Testis (tissue), 2 donors: Measurements from ENCODE around the gene TLR1.

Experiments
- CTCF ChIP-seq, 3 experiments: fragments of 450-650 bp in 2 of 3; fragments of 200-600 bp in 1 of 3; sonication (generic) in 1 of 3; IDR thresholded peaks; one replicate each; pipeline ENCODE4 v1.5.1; 2016 to 2019; ENCODE audit warnings: antibody characterized with exemption in 3 of 3, mild to moderate bottlenecking in 2 of 3, moderate library complexity in 1 of 3
- POLR2A ChIP-seq: fragments of 450-650 bp; IDR thresholded peaks from one replicate; pipeline ENCODE4 v1.6.1; 2017; ENCODE audit warnings: antibody characterized with exemption, mild to moderate bottlenecking, moderate library complexity

DNA sequence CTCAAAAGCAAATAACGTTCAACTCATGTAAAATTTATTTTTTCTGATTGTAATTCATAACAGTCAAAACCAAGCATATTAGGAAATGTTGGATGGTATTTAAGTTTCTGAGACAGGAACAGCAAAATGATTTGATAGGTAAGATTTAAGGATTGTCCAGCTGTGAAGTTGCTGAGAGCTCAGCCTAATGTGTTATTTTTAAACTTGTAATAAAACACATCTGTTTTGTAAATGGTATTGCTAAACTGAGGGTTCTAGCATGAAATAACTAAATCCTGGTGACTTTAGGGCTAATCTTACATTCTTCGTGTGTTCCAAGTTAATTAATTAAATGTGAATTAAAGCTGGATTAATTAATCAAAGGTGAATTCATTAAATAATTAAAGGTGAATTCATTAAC is 35.1 kb downstream of the TLR1 start:
- TF ChIP-seq CTCF (IDR thresholded peaks at IDR 0.05) (no peak), POLR2A (no peak)
